HG03066 (cell line): ENCODE results near the gene ZNF669.
"Not testable (repeated sequence)": the region's sequence is repeated elsewhere in the genome, so short reads cannot be mapped to it uniquely, and the experiment has no call there.

ENCODE experiments used
- ATAC-seq: cut with Tn5 transposase; IDR thresholded peaks from one replicate; pipeline ENCODE4 v1.9.1; 2021; ENCODE audit warnings: low read depth; ENCODE audit not compliant: unreplicated experiment

ZNF669 gene

DNA sequence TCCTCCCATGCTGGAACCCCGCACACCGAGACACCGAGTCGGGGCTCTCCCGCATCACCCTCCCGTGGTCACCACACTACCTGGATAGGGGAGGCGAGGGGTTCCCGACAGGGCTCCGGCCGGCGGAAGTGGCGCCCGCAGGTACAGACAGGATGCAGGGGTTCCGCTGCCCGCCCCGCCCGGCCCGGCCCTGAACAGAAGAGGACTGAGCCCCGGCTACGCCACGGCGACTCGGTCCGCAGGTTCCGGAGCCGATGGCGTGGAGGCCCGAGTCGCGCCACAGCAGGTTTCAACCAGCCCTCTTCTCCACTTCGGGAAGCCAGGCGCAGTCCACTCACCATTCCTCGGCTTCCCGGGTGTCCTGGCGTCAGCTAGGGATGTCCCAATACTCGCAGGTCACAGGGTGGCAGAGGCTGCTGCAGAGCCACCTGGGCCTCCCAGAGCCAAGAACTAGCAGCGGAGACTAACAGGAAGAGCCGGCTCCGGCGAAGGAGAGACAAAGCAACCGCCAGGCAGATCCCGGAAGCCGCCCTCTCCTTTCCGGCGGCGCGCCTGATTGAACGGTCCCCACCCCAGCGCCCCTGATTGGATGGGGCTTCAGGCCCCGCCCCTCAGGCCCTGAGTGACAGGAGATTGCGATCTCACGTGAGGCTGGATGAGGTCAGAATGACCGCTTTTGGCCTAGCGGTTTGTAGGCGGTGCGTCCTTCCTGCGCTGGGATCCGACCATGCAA is at the start of gene ZNF669:
TSS of gene ZNF669 (minus strand) at position 498 of the 733 bp plus-strand sequence. CDS start at position 341, 157 bp downstream.
- peak; percentile 99 for ATAC-seq

DNA sequence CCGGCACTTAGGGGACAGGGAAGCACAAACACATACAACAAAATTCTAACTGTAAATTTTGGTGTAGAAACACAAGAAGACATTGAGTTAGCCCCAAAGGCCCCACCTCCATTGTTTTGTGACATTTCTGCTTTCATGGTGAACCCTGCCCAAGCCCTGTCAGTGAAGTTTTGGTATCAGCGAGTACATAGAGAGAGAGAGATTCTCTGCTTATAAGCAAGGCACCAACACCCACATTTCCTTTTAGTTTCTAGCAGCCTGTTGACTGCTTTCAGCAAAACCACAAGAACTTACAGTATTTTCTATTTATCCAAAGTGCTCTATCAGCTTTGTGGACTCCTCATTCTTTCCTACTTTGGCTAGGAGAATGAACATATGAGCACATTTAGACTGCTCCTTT is 43.6 kb upstream of the ZNF669 start:
- no peak for ATAC-seq

DNA sequence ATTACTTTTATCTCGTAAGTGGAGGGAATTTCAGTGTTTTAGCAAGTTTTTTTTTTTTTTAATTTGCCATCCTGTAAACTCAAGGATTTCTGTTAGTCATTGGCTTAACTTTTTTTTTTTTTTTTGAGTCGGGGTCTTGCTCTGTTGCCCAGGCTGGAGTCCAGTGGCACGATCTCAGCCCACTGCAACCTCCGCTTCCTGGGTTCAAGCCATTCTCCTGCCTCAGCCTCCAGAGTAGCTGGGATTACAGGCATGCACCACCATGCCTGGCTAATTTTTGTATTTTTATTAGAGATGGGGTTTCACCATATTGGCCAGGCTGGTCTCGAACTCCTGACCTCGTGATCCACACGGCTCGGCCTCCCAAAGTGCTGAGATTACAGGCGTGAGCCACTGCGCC is 43.0 kb upstream of the ZNF669 start:
- ATAC-seq: not testable (repeated sequence)

DNA sequence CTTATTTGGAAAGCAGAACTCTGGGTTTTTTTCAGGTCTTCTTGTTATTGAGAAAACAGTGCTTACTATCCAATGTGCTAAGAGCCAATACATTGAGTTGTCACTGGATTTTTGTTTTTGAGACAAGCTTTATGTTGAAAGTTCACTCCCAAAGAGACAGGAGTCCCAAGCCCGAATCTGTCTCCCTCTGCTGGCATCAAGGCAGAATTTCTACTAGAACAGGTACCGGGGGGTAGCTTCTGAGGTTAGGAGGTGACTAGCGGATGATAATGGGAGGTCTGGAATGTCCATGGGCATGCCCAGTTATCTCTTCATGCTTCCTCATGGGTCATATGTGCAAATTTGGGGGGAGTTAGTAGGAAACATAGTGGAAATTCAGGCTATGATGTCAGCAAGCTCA is 42.5 kb upstream of the ZNF669 start:
- no peak for ATAC-seq

DNA sequence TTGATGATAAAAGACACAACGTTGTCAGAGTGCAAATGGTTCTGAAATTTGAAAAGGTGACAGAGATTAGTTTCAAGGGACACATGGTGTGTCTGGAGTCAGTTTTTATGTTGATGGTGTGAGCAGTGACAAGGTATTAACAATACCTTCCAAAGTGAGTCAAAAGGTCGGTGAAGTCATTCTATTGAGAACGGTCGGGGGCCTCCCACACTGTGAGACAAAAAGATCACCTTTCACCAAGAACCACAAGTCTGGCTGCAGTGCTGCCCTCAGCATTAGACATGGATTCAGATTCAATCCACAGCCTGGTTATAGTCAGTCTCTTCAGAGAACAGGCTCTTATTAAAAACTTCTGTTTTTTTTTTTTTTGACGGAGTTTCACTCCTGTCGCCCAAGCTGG is 41.1 kb upstream of the ZNF669 start:
- no peak for ATAC-seq

DNA sequence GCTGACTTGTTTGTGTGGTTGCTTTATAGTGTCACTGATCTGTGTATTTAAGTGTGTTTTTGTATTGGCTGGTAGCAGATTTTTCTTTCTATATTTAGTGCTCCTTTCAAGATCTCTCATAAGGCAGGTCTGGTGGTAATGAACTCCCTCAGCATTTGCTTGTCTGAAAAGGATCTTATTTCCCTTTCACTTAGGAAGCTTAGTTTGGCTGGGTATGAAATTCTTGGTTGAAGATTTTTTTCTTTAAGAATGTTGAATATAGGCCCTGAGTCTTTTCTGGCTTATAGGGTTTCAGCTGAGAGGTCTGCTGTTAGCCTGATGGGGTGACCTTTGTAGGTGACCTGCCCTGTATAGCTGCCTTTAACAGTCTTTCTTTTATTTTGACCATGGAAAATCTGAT is 35.4 kb upstream of the ZNF669 start:
- not testable (repeated sequence) for ATAC-seq

DNA sequence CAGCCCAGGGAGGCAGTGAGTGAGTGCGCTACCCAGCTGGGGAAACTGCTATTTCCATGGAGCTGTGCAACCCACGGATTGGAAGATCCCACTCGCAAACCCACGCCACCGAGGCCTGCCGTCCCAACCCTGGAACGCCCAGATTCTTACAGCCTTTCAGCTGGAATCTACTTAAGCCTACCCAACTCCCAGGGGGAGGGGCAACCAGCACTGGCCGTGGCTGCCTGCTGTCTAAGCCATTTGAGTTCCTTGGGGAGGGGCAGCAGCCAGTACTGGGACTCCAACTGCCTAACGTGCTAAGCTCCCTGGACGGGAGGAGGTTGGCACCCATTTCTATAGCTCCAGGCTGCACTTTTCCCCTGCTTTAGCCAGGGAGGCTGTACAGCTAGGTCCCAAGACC is 27.1 kb upstream of the ZNF669 start:
- no peak for ATAC-seq

DNA sequence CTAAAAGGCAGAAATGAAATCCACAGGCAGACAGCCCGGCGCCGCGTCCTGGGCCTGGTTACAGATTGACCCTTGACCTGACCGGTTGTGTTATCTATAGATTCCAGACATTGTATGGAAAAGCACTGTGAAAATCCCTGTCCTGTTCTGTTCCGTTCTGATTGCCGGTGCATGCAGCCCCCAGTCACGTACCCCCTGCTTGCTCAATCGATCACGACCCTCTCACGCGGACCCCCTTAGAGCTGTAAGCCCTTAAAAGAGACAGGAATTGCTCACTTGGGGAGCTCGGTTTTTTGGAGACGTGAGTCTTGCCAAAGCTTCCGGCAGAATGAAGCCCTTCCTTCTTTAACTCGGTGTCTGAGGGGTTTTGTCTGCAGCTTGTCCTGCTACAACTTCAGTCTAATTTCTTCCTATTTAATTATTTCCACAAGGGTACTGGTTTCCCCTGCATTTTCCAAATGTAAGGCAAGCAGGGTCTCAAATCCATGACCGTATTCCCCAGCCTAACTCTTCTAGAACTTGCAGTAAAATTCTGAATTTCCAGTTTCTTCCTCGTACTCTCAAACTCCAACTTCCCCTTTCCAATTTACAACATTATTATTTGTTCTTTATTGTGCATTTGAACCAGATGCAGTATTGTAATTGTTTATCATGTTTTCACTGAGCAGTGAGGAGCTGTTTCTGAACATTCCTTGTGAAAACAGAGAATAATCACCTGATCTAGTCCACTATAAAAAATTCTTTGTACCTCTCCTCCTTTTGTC is 23.5 kb upstream of the ZNF669 start:
- not testable (repeated sequence) for ATAC-seq

DNA sequence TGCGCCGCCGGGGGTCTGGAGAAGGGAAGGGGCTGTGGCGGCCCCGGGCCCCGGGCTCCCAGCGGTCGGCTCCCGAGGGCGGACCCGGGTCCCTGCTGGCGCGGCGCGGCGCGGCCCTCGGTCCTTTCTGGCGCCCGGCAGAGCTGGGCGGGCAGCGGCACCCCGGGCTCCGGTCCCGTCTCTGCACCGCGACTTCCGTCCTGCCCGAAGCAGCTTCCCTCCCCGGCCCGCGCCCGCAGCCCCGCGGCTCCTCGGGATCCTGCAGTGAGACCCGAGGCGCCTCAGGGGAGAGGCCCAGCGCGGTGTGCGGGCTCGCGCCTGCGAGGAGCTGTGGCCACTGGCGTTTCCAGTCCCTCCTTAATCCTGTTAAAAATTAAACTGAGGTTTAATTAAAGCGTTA is 22.4 kb upstream of the ZNF669 start:
- peak; percentile 51 for ATAC-seq

DNA sequence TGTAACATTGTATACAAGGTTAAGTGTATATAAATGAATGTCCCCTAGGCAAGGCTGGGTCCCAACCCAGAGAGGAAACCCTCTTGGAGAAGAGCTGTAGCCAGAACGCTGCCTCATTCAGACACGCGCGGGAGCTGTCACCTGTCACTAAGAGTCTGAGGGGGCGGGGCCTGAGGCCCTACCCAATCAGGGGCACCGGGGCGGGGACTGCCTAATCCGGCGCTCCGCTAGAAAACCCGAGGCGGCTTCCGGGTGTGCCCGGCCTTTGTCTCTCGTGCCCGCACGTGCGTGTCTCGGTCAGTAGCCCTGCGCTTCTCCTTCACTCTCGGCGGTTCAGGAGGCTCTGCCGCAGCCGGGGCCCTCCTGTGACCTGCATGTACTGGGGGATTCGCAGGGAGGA is 22.0 kb upstream of the ZNF669 start:
- peak; percentile 96 for ATAC-seq

DNA sequence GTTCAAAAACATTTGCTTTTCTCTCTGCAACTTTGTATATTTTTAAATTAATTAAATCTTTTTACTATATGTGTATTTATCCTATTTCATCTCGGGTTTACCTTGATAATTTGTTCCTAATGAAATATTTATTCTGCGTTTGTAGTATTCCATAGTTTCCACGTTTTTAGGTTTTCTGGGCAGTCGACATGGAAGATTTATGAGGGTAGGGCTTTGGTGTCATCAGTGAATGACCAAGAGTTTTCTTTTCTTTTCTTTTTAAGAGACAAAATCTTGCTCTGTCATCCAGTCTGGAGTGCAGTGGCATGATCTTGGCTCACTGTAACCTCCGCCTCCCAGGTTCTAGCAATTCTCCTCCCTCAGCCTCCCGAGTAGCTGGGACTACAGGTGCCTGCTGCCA is 17.2 kb upstream of the ZNF669 start:
- no peak for ATAC-seq

DNA sequence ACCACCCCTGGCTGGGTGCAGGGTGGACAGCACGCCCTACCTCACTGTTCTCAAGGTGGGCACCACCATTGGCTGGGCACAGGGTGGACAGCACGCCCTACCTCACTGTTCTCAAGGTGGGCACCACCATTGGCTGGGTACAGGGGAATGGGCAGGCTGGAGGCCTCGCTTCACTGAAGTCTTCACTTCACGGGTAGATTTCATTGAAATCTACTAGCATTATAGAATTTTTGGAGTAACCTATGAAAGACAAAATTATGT is 16.2 kb upstream of the ZNF669 start:
- ATAC-seq: not testable (repeated sequence)

DNA sequence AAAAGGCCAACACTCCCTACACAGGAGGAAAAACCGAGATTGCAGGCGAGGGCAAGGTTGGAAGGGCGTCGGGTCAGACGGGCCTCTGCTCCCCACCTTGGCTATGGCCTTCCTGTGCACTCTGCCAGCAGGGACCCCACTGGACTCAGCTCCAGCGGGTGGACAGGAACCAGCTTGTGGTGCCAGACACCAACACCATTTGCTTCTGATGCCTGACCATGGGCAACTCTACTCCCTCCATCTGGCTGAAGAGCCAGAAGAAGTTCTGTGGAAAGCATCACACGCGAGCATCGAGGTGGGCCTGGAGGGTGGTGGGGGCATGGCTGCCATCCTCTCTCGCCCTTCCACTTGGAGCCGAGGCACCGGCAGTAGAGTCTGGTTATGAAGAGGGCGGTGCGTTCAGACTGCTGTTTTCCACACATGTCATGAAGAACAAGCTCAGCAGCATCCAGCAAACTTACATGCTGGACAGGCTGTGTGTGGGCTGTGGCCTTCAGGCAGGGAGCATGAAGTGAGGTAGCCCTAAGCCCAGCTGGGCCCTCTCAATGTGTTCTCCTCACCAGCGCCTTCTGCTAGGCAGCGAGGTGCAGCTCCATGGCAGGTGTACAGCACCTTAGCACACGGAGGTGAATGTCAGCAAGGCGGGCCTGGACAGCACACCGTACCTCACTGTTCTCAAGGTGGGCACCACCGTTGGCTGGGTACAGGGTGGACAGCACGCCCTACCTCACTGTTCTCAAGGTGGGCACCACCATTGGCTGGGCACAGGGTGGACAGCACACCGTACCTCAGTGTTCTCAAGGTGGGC is 15.6 kb upstream of the ZNF669 start:
- ATAC-seq: no peak

DNA sequence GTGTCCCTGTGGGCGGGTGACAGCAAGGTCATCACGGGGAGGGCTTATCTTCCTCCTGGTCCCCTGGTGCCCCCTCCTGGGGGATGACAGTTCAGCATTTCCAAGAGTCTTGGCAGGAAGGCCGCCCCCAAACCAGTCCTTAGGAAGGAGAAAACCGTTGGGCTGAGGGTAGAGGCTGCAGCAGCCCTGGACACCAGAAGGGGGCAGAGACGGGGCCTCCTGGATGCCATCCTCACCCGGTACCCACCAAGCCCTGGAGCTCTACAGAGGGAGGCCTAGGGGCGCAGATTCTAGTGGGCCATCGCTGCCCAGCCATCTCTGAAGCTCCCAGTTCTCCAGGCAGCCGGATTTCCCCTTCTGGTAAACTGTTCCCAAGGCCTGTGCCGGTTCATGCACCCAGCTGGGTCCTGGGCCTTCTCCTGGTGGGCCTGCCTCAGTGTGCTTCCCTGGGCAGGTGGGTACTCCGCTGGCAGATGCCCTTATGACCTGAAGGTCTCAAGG is 14.8 kb upstream of the ZNF669 start:
- ATAC-seq: no peak

DNA sequence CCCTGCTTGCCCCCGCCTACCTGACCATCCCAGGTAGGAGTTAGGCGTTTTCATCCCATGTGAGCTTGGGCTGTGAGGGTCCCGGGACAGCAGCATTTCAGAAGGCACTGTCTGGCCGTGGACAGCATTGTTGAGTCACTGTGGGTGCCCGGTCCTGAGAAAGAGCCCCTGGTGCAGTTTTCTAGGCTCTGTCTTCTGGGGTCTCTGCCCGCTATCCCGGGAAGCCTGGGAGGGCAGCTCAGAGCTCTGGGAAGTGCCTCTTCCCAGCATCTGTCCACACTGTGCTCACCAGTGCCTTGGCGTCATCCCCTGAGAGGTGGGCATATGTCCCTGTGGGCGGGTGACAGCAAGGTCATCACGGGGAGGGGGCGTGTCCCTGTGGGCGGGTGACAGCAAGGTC is 11.4 kb upstream of the ZNF669 start:
- ATAC-seq: no peak

DNA sequence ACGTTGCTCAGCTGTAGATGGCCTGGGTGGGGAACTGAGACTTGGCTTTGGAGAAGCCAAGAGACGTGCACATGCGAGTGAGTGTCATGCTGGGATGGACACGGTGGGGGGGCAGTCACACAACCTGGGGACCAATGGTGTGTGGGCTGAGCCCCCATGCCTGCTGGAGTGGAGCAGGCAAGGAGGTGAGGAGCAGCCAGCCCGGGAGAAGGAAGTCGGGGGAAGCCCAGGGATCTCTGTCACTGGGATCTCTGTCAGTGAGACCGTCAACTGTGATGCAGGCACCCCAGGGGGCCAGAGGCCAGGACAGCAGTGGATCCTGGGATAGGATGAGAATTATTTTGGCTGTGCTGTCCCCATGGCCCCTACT is 11.0 kb upstream of the ZNF669 start:
- ATAC-seq: no peak

DNA sequence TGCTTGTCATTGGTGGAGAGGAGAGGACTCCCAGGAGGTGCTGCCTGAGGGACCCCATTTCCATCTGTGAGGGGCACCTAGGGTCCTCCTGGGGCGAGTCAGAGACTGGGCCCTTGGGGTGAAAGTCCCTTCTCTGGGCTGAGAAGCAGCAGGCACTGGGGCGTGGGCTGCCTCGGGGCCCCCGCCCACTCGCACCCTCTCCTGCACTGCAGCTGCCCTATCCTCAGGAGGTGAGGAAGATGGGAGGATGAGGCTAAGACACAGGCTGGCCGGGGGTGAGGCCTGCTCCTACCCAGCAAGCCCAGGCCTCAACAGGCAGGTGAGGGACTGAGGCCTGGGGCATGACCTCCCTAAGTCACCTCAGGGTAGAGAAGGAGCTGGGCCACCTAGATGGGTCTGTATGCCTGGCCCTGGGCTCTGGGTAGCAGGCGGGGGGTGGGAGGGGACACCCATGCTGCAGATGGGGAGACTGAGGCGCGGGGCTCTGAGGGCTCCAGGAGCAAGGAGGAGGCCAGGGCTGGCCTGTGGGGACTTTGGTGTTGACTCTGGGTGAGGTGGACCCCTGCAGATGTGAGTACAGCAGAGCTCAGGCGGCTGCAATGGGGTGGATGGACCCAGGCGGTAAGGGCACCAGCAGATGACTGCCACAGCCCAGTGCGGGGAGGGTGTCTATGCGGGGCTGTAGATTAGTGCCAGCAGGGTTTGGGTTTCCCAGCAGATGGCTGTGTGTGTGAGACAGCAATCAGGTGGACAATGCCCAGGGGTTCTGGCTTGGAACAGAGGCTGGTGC is 10.4 kb upstream of the ZNF669 start:
- ATAC-seq: no peak

DNA sequence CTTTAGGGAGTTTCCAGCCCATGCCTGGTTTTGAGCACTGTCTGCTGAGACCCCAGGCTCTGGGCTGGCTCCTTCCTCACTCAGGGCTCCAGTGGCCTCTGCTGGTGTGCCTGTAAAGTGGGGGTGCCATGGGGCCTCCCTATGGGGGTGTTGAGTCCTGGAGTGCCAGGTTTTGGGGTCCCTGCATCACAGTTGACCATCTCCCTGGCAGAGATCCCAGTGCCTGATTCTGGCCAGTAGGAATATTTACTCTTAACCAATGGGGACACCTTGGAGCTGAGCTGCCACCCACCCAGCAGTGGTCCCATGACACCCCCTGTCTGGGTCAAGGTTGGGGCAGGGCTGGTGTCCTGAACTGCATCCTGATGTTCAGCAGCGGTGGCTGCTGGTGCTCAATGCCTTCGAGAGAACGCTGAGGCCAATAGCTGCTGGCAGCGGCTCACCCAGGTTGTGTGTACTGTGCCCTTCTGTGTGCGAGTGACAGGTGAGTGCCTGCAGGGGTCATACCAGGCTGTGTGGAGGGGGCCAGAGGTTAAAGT is 9.6 kb upstream of the ZNF669 start:
- ATAC-seq: no peak

DNA sequence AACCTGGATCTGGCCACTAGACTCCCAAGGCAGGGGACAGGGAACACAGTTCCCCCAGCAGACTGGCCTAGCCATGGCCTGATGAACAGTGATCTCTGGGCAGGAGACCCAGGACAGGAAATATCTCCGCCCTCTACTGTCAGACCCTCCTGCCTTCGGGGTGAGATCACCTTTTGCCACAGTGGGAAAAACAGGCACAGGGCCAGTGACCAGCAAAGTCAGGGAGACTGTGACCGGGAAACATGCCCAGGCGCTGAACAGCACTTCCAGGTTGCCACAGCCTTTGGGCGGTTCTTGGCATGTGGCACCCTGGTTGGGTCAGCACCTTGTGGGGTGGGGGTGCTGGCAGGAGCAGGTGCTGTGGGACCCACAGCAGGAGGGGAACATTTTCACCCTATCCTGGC is 8.9 kb upstream of the ZNF669 start:
- ATAC-seq: no peak

DNA sequence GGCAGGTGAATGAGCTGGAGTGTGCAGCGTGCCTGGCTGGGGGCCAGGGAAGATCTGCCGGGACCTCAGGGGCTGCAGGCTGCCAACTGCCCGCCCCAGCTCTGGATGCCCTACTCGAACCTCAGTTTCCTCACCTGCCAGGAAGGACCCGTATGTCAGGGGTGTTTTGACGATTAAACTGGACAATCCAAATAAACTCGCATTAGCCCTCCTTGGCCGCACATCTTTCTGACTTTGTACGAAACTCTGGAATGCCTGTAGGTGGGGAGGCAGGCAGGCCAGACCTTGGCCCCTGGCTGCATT is 8.3 kb upstream of the ZNF669 start:
- ATAC-seq: no peak
